Measurements from ENCODE around the gene SOX8.
A peak's percentile ranks its signal among the peaks of the same experiment; 100 is the strongest.

SOX8 gene

DNA sequence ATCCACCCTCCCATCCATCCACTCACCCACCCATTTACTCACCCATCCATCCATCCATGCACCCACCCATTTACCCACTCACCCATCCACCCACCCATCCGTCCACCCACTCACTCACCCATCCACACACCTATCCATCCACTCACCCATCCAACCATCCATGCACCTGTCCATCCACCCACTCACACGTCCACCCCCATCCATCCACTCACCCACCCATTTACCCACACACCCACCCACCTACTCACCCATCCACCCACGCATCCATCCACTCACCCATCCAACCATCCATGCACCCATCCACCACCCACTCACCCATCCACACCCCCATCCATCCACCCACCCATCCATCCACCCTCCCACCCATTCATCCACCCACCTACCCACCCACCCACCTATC lies 12.2 kb downstream of the SOX8 start:
- Histone ChIP-seq H3K27ac (no peak overlapping the region), H3K4me3 (no peak overlapping the region)
- no peak for DNase-seq (ENCODE audit: low spot score)
- TF ChIP-seq, protein P1, sequence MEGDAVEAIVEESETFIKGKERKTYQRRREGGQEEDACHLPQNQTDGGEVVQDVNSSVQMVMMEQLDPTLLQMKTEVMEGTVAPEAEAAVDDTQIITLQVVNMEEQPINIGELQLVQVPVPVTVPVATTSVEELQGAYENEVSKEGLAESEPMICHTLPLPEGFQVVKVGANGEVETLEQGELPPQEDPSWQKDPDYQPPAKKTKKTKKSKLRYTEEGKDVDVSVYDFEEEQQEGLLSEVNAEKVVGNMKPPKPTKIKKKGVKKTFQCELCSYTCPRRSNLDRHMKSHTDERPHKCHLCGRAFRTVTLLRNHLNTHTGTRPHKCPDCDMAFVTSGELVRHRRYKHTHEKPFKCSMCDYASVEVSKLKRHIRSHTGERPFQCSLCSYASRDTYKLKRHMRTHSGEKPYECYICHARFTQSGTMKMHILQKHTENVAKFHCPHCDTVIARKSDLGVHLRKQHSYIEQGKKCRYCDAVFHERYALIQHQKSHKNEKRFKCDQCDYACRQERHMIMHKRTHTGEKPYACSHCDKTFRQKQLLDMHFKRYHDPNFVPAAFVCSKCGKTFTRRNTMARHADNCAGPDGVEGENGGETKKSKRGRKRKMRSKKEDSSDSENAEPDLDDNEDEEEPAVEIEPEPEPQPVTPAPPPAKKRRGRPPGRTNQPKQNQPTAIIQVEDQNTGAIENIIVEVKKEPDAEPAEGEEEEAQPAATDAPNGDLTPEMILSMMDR (IDR thresholded peaks at IDR 0.05): no peak

DNA sequence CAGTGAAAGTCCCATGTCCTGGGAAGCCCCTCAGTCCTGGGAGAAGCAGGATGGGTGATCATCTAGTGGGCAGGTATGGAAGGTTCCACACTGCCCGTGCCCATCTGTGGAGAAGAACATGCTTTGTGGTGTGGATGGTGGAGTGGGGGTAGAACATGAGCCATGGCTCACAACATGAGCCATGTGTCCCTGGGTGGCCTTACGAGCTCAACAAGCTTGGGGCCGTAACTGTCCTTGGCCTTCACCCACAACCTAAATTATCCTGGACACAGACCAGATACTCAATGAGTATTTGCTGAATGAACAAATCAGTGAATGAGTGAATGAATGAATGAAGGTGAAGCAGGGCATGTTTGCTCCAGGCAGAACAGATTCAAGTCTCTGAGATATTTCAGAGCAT lies 13.5 kb downstream of the SOX8 start:
- Histone ChIP-seq H3K4me3 (no peak overlapping the region), H3K27ac (no peak overlapping the region)
- TF ChIP-seq, protein P1 (IDR thresholded peaks at IDR 0.05): no peak
- no peak for DNase-seq (ENCODE audit: low spot score)

DNA sequence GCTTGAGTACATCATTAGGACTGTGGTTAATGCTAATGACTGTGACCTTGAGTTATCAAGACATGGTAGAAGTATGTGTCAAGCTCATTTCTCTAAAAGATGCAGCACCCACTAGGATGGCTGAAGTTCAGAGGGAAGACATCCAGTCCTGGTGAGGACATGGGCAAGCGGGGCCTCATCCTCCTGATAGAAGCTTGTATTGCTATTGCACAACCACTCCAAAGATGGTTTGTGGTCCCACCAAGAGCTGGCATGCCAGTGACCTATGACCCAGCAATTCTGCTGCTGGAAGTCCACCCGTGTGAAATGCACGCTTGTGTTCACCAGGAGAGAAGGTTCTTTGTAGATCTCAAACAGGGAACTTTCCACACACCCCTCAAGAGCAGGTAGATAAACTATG lies 14.2 kb downstream of the SOX8 start:
- TF ChIP-seq, protein P1 (IDR thresholded peaks at IDR 0.05): no peak
- DNase-seq (ENCODE audit: low spot score): no peak
- H3K27ac ChIP-seq: no peak overlapping the region
- H3K4me3 ChIP-seq: no peak overlapping the region

DNA sequence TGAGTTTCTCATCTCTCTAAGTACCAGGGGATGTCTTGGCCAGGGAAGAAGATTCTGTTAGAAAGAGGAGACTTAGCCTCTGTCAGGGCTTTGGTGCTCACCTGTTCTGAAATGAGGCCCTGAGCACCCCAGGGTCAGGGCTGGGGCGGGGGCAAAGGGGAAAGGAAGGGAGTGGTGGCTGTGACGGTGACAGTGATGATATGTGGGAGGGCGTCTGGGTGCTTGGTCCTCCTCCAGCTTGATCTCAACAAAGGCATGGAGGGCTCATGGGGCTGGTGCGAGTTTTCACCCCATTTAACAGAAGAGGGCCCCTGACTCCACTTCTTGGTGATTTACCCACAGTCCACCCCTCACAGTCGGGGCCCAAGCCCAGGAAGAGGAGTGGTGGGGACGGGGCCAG lies 15.1 kb downstream of the SOX8 start:
- TF ChIP-seq, protein P1 (IDR thresholded peaks at IDR 0.05): no peak
- no peak overlapping the region for H3K27ac ChIP-seq
- H3K4me3 ChIP-seq: no peak overlapping the region
- no peak for DNase-seq (ENCODE audit: low spot score)

DNA sequence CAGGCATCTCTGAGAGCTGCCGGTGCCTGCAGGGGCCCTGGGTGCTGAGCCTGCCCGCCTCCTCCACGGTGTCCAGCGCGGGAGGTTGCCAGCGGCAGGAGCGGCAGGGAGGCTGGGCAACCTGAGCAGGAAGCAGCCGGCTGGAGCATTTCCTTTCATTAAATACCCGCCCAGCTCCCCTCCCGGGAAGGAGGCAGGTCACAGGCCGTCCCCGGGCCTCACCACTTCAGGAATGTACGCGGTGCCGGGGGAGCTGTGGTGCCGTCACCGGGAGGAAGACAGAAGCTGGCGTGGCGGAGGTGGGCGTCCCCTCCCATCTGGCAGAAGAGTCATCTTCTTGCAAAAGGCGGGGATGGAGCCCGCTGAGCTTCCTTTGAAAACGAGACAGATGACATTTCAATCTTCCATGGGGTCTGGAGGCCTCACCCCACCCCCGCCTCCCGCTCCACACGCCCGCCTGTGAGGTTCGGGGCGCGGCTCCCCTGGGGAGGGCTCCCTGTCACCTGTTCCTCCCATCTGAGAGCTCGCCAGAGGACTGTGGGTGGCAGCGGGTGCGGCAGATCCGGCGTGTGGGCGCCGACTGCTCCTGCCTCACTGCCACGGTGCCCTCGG lies 16.0 kb downstream of the SOX8 start:
- DNase-seq (ENCODE audit: low spot score): no peak
- peak overlapping the region in 1 of 2 donors; percentile 37 for H3K27ac ChIP-seq

DNA sequence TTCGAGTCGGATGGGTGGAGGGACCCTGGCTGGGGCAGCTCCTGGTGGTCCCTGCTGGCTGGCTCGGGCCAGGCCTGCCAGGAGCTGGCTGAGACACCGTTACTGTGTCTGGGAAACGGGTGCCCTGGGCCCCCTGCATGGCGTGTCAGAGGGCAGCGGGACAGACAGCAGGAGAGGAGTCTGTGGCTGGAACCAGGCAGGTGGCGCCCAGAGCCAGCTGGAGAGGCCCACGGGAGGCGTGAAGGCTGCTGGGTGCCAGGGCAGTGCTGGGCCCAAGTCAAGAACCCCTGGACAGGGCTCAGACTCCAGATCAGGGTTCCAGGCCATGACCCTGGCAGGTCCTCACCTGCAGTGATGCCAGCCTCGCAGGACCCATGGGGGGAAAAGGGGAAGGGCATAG lies 16.6 kb downstream of the SOX8 start:
- Histone ChIP-seq H3K27ac (no peak overlapping the region), H3K4me3 (no peak overlapping the region)
- DNase-seq (ENCODE audit: low spot score): no peak
- TF ChIP-seq, protein P1 (IDR thresholded peaks at IDR 0.05): no peak

More for the DNA sequence above, 16.0 kb downstream of the SOX8 start:
- H3K4me3 ChIP-seq: peak overlapping the region; percentile 47
- TF ChIP-seq, protein P1 (IDR thresholded peaks at IDR 0.05): no peak

DNA sequence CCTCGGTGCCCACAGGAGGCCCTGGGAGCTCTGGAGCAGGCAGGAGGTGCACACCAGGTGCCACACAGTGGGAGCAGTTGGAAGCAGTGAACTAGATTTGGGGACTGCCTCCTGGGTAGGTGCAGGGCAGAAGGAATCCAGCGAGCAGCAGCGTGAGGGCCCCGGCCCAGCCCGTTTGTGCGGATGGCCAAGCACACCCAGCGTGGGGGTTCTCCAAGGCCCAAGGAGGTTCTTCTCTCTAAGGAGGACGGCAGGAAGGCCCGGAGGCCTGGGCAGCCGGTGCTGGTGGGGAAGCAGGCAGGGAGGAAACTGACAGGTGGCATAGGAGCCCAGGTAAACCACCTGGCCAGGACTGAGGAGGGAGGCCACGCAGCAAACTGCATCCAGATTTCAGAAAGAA lies 17.0 kb downstream of the SOX8 start:
- no peak overlapping the region for H3K27ac ChIP-seq
- no peak for DNase-seq (ENCODE audit: low spot score)
- no peak overlapping the region for H3K4me3 ChIP-seq
- TF ChIP-seq, protein P1 (IDR thresholded peaks at IDR 0.05): no peak
